AG09309 (cell line): ENCODE measurements around the gene MYOF.

ENCODE experiments used
- DNase-seq: peaks from one replicate; pipeline ENCODE4 v3.0.0-alpha.2; 2010; ENCODE audit warnings: low read depth
- H3K4me3 ChIP-seq: 2 replicates; pipeline ENCODE4 v1.5.1; 2011; ENCODE audit warnings: mild to moderate bottlenecking, low read depth, low read length, moderate library complexity; ENCODE audit not compliant: control insufficient read depth
- CTCF ChIP-seq: IDR thresholded peaks from 2 replicates; pipeline ENCODE4 v1.5.1; 2011; ENCODE audit warnings: mild to moderate bottlenecking, low read depth, low read length, inconsistent platforms; ENCODE audit not compliant: insufficient read depth, control insufficient read depth; ENCODE audit errors: missing control alignments

Gene MYOF

GRCh38 chr10:93280121-93280698, 201.9 kb downstream of the MYOF start:
- DNase-seq = no peak
- no peak overlapping the region for H3K4me3 ChIP-seq

GRCh38 chr10:93277360-93277759, 204.8 kb downstream of the MYOF start:
- no peak for DNase-seq
- no peak overlapping the region for H3K4me3 ChIP-seq
- TF ChIP-seq CTCF = no peak

More at GRCh38 chr10:93280121-93280698, 201.9 kb downstream of the MYOF start:
- no peak for TF ChIP-seq CTCF

GRCh38 chr10:93274419-93274818, 207.7 kb downstream of the MYOF start:
- H3K4me3 ChIP-seq = no peak overlapping the region
- TF ChIP-seq CTCF = no peak
- no peak for DNase-seq

GRCh38 chr10:93272884-93273675, 209.1 kb downstream of the MYOF start:
- H3K4me3 ChIP-seq = no peak overlapping the region
- no peak for TF ChIP-seq CTCF
- no peak for DNase-seq

- DNase-seq = no peak
- no peak for TF ChIP-seq CTCF
- no peak overlapping the region for H3K4me3 ChIP-seq
Observed at GRCh38 chr10:93271347-93271746, 210.8 kb downstream of the MYOF start.

GRCh38 chr10:93269281-93269680, 212.9 kb downstream of the MYOF start:
- TF ChIP-seq CTCF = no peak
- no peak for DNase-seq

More at GRCh38 chr10:93269281-93269680, 212.9 kb downstream of the MYOF start:
- H3K4me3 ChIP-seq = no peak overlapping the region
